SJSA1 (cell line): ENCODE data around the gene SATB2. TPM values are rescaled to one million over a fixed set of nuclear protein-coding genes. Genes with fewer than 3 reads are reported as not detected.

Source experiments
- DNase-seq, 2 experiments: peaks; one replicate each; pipeline ENCODE4 v3.0.0-alpha.2; 2015 to 2020; ENCODE audit warnings: low spot score in 2 of 2, low read depth in 1 of 2
- H3K27ac ChIP-seq: fragments of 250-450 bp; sonication (Bioruptor Pico); 2 replicates; pipeline ENCODE4 v1.5.1; 2020; ENCODE audit warnings: mild to moderate bottlenecking, moderate library complexity
- H3K27me3 ChIP-seq: fragments of 250-450 bp; sonication (Bioruptor Pico); replicated peaks from 2 replicates; pipeline ENCODE4 v1.5.1; 2020; ENCODE audit warnings: mild to moderate bottlenecking, moderate library complexity
- H3K36me3 ChIP-seq: fragments of 250-450 bp; sonication (Bioruptor Pico); 2 replicates; pipeline ENCODE4 v1.5.1; 2020; ENCODE audit warnings: mild to moderate bottlenecking
- H3K4me1 ChIP-seq: fragments of 250-450 bp; sonication (Bioruptor Pico); replicated peaks from 2 replicates; pipeline ENCODE4 v1.6.1; 2021; ENCODE audit warnings: mild to moderate bottlenecking
- H3K4me3 ChIP-seq: fragments of 250-450 bp; sonication (Bioruptor Pico); 2 replicates; pipeline ENCODE4 v1.5.1; 2020; ENCODE audit warnings: mild to moderate bottlenecking
- H3K9me3 ChIP-seq: fragments of 250-450 bp; sonication (Bioruptor Pico); replicated peaks from 2 replicates; pipeline ENCODE4 v1.5.1; 2020; ENCODE audit warnings: mild to moderate bottlenecking
- total RNA-seq: library from RNA; depleted of rRNA; stranded (reverse); fragments of >200 nt; shearing (Covaris generic); gene quantifications from 2 replicates; pipeline ENCODE4 v1.2.3, GENCODE V29; 2014

The SATB2 gene
- total RNA-seq, 1 experiment from 2014 or later, result 11.0 TPM

GRCh38 chr2:199335502-199335901, 122.2 kb downstream of the SATB2 start:
- Histone ChIP-seq H3K36me3 (no peaks in the 10 kb centered on the region), H3K27me3 (no peaks in the 10 kb centered on the region), H3K27ac (no peak overlapping the region), H3K4me1 (no peaks in the 10 kb centered on the region), H3K4me3 (no peak overlapping the region), H3K9me3 (no peaks in the 10 kb centered on the region)
- DNase-seq, result no peak

- no peak overlapping the region for H3K27ac ChIP-seq
- no peaks in the 10 kb centered on the region for H3K9me3 ChIP-seq
- H3K36me3 ChIP-seq, result peaks cover 16% of the 10 kb centered on the region
- DNase-seq, result no peak
- H3K4me3 ChIP-seq, result no peak overlapping the region
- no peaks in the 10 kb centered on the region for H3K4me1 ChIP-seq
- H3K27me3 ChIP-seq, result no peaks in the 10 kb centered on the region
Measured at GRCh38 chr2:199329466-199329865, 128.3 kb downstream of the SATB2 start.

GRCh38 chr2:199329031-199329430, 128.7 kb downstream of the SATB2 start:
- Histone ChIP-seq H3K4me3 (no peak overlapping the region), H3K27ac (no peak overlapping the region), H3K4me1 (no peaks in the 10 kb centered on the region), H3K9me3 (no peaks in the 10 kb centered on the region), H3K36me3 (peaks cover 16% of the 10 kb centered on the region), H3K27me3 (no peaks in the 10 kb centered on the region)
- DNase-seq, result no peak

- Histone ChIP-seq H3K36me3 (peaks cover 20% of the 10 kb centered on the region), H3K4me3 (no peak overlapping the region)
Measured at GRCh38 chr2:199325881-199326280, 131.9 kb downstream of the SATB2 start.

GRCh38 chr2:199322151-199322550, 135.6 kb downstream of the SATB2 start:
- no peak for DNase-seq
- no peak overlapping the region for H3K27ac ChIP-seq
- no peaks in the 10 kb centered on the region for H3K9me3 ChIP-seq
- H3K4me3 ChIP-seq, result no peak overlapping the region
- H3K36me3 ChIP-seq, result peaks cover 23% of the 10 kb centered on the region
- no peaks in the 10 kb centered on the region for H3K4me1 ChIP-seq
- no peaks in the 10 kb centered on the region for H3K27me3 ChIP-seq

More at GRCh38 chr2:199325881-199326280, 131.9 kb downstream of the SATB2 start:
- Histone ChIP-seq H3K9me3 (no peaks in the 10 kb centered on the region), H3K27ac (no peak overlapping the region), H3K4me1 (no peaks in the 10 kb centered on the region), H3K27me3 (no peaks in the 10 kb centered on the region)
- DNase-seq, result no peak

- H3K36me3 ChIP-seq, result peaks cover 25% of the 10 kb centered on the region
Measured at GRCh38 chr2:199317646-199318045, 140.1 kb downstream of the SATB2 start.

GRCh38 chr2:199316851-199317250, 140.9 kb downstream of the SATB2 start:
- no peaks in the 10 kb centered on the region for H3K9me3 ChIP-seq
- no peak overlapping the region for H3K4me3 ChIP-seq
- no peak overlapping the region for H3K27ac ChIP-seq
- no peaks in the 10 kb centered on the region for H3K27me3 ChIP-seq
- no peaks in the 10 kb centered on the region for H3K4me1 ChIP-seq
- no peak for DNase-seq
- peaks cover 30% of the 10 kb centered on the region for H3K36me3 ChIP-seq

More at GRCh38 chr2:199317646-199318045, 140.1 kb downstream of the SATB2 start:
- no peak overlapping the region for H3K4me3 ChIP-seq
- H3K27ac ChIP-seq, result no peak overlapping the region
- H3K27me3 ChIP-seq, result no peaks in the 10 kb centered on the region
- no peaks in the 10 kb centered on the region for H3K4me1 ChIP-seq
- no peak for DNase-seq
- H3K9me3 ChIP-seq, result no peaks in the 10 kb centered on the region

GRCh38 chr2:199315299-199316179, 142.2 kb downstream of the SATB2 start:
- H3K4me1 ChIP-seq, result no peaks in the 10 kb centered on the region
- H3K4me3 ChIP-seq, result no peak overlapping the region
- H3K9me3 ChIP-seq, result no peaks in the 10 kb centered on the region
- peaks cover 25% of the 10 kb centered on the region for H3K36me3 ChIP-seq
- no peak overlapping the region for H3K27ac ChIP-seq
- H3K27me3 ChIP-seq, result no peaks in the 10 kb centered on the region
- peak in 1 of 2 experiments; percentile 26 for DNase-seq

GRCh38 chr2:199312931-199313330, 144.8 kb downstream of the SATB2 start:
- Histone ChIP-seq H3K4me1 (no peaks in the 10 kb centered on the region), H3K4me3 (no peak overlapping the region), H3K36me3 (peaks cover 25% of the 10 kb centered on the region), H3K27ac (no peak overlapping the region), H3K27me3 (no peaks in the 10 kb centered on the region), H3K9me3 (no peaks in the 10 kb centered on the region)
- no peak for DNase-seq

- Histone ChIP-seq H3K36me3 (peaks cover 20% of the 10 kb centered on the region), H3K27me3 (no peaks in the 10 kb centered on the region), H3K27ac (no peak overlapping the region), H3K4me1 (no peaks in the 10 kb centered on the region), H3K9me3 (no peaks in the 10 kb centered on the region), H3K4me3 (no peak overlapping the region)
- DNase-seq, result no peak
Measured at GRCh38 chr2:199310771-199311585, 146.8 kb downstream of the SATB2 start.

GRCh38 chr2:199309973-199310372, 147.8 kb downstream of the SATB2 start:
- Histone ChIP-seq H3K4me1 (no peaks in the 10 kb centered on the region), H3K27me3 (no peaks in the 10 kb centered on the region), H3K36me3 (peaks cover 17% of the 10 kb centered on the region), H3K27ac (no peak overlapping the region), H3K4me3 (no peak overlapping the region), H3K9me3 (no peaks in the 10 kb centered on the region)
- no peak for DNase-seq

- H3K9me3 ChIP-seq, result no peaks in the 10 kb centered on the region
- H3K36me3 ChIP-seq, result peaks cover 12% of the 10 kb centered on the region
- no peak overlapping the region for H3K4me3 ChIP-seq
- DNase-seq, result no peak
- H3K27ac ChIP-seq, result no peak overlapping the region
- peaks cover 4% of the 10 kb centered on the region for H3K4me1 ChIP-seq
- H3K27me3 ChIP-seq, result no peaks in the 10 kb centered on the region
Measured at GRCh38 chr2:199309411-199309810, 148.3 kb downstream of the SATB2 start.

GRCh38 chr2:199308567-199308966, 149.2 kb downstream of the SATB2 start:
- Histone ChIP-seq H3K36me3 (peaks cover 12% of the 10 kb centered on the region), H3K27ac (no peak overlapping the region), H3K27me3 (no peaks in the 10 kb centered on the region), H3K4me1 (peaks cover 8% of the 10 kb centered on the region), H3K4me3 (no peak overlapping the region), H3K9me3 (no peaks in the 10 kb centered on the region)
- DNase-seq, result no peak

- no peak for DNase-seq
- H3K27ac ChIP-seq, result no peak overlapping the region
- H3K27me3 ChIP-seq, result no peaks in the 10 kb centered on the region
- peaks cover 12% of the 10 kb centered on the region for H3K36me3 ChIP-seq
- no peaks in the 10 kb centered on the region for H3K9me3 ChIP-seq
- H3K4me3 ChIP-seq, result no peak overlapping the region
- H3K4me1 ChIP-seq, result peaks cover 20% of the 10 kb centered on the region
Measured at GRCh38 chr2:199307461-199307860, 150.3 kb downstream of the SATB2 start.
